ENCODE data around the gene GAS5.

The GAS5 gene

GRCh38 chr1:173823781-173824314 is 43.9 kb downstream of the GAS5 start:
- DNase-seq: no peak

DNA sequence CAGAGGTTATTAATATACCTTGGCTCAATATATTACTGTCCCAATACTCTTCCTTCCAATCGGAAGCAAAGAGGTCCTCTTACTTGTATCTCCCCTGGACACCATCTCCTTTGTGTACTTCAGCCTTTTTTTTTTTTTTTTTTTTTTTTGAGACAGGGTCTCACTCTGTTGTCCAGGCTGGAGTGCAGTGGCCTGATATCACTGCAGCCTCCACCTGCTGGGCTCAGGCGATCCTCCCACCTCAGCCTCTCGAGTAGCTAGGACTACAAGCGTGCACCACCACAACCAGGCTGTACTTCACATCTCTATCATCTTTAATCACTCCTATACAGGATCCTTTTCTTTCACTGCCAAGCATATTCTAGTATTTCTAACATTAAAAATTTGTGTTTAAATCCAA is 46.1 kb downstream of the GAS5 start:
- no peak for DNase-seq

GRCh38 chr1:173818459-173818858 is 49.3 kb downstream of the GAS5 start:
- DNase-seq: no peak
